NCI-H1092 (cell line): ENCODE data around the gene MPP2.
"Not testable (repeated sequence)": the region's sequence is repeated elsewhere in the genome, so short reads cannot be mapped to it uniquely, and the experiment has no call there.

Experiments
- DNase-seq: peaks from one replicate; lab custom pipeline; 2025; lab: John Stamatoyannopoulos, UW

Gene MPP2

DNA sequence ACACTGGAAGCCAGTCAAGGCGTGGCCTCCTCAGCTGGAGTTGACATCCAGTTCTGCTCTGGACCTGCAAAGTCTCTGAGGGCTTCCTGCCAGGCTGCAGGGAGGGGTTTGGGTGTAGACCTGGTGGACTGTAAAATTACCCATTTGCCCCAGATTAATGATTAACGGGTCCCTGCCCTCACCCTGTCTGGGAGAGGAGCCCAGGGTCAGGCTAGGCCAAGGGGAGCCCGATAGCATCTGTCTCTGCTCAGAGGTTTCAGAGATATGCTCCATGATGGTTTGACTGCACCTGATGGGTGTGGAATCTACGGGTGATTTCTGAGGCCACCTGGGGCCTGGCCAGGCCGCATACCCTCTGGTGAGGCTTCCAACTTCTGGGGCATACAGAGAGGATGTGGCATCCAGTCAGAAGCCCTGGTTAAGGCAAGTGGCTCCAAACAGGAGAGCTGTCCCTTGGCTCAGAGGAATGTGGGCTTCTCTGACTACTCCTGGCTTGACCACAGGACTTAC lies 23.8 kb upstream of the MPP2 start:
- no peak for DNase-seq

DNA sequence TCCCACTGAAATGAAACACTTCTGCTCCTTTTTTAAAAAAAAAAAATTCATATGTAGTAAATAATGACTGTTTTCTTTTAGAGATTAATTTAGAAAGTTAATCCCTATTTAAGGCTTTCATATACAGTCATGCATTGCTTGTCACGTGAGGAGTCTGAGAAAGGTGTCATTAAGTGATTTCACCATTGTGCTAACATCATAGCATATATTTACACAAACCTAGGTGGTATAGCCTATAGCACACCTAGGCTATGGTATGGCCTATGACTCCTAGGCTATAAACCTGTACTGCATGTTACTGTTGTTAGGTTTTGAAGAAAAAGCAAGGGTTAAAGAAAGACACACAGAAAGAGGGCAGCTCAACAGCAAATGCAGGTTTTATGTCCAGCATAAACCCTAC lies 21.3 kb upstream of the MPP2 start:
- no peak for DNase-seq

DNA sequence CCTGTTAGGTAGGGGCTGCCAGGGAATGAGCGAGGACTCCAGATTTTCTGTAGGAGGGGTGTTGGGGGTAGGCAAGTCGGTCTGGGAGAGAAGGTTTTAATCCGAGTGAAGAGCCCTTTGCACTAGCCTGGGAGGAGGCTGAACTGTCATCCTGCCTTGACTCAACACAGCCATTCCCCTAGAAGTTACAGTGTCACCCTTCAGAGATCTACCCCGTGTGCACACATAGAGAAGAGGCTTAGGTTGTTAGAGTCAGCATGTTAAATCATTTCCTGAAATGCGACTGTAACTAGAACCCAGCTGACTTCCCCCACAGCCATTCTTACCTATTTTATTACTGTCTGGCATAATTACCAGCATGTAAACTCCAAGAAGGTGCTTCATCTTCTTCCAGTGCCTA lies 20.6 kb upstream of the MPP2 start:
- DNase-seq = not testable (repeated sequence)

DNA sequence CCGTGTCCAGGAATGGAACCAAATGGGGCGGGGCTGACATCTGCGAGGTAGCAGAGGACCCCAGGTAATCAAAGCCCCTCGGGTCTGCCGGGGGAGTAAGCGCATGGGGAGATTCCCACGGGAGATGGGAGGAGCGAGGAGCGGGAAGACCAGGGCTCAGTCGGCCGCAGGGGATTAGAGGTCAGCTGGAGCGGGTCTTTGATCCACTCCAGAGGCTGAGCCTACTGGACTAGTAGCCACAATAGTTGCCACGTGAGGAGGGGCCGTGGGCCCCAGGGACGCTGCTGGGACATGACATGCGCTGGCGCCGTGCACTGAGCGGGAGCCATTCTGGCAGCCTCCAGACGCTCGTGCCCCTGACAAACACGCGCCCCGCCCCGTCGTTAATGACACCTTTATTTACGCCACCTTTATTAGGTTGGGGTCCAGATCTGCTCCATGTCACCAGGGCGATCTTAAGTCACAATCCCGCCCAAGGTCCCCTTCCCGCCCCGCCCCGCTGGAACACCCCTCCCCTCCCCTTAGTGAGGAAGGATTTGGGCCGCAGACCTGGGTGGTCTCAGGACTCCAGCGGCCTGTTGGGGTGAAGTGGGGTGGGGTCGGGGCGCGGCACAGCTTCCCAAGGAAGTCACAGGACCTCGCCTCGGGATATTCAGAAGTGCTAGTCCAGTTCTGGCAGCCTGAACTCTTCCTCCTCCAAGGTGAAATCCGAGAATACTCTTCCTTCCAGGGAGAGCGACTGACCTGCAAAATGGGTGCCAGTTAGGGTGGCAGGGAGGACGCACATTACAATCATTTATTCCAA lies 19.9 kb upstream of the MPP2 start:
- DNase-seq = no peak

DNA sequence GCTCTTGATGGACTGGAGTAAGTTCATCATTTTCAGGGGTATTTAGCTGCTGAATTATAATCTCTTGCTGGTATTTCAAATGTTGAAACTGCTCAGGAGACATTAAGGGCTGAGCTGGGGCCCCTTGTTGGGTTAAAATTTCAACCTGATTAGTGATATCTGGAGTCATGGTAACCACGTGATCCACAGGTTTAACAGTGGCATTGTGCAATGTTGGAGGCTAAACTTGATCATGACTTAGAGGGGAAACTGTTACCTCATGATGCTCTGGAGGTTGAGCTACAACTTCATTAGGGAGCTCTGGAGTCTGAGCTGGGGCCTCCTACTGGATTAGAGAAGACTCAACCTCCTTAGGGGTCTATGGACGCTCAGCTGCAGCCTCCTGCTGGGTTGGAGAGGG lies 17.2 kb upstream of the MPP2 start:
- no peak for DNase-seq

DNA sequence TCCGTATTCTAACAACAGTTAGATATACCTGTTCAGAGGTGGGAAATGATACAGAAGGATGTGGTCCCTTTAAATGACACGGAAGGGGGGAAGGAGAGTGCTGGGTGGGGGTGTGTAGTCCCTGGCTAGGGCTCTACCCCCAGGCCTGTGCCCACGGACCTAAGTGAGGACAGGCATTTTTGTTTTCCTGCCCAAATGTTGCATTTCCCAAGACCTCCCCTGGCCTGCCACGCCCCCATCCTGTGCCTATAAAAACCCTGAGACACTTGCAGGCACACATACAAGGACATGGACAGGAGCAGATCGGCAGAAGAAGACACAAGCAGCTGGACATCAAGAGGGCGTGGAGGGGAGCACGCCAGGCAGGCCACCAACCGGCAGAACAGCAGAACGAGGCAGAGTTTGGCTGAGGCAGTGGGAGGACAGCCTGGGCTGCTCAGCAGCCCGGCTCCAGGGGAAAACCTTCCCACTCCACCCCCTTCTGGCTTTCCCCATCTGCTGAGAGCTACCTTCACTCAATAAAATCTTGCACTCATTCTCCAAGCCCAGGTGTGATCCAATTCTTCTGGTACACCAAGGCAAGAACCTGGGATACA lies 13.3 kb upstream of the MPP2 start:
- DNase-seq = no peak

DNA sequence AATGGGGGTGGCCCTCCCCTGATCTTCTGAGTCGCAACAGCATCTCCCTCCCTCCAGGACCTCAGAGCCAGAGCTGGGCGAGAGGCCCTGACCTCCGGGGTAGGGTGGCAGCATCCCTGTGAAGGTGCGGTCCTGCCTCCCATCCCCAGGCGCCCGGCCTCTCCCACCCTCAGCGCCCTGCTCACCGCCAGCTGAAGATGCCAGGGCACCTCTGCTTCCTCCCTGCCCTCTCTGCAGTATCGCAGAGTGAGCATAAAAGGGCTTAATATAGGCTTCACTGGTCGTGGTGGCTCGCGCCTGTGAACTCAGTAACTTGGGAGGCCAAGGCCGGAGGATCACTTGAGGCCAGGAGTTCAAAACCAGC lies 10.7 kb upstream of the MPP2 start:
- no peak for DNase-seq

DNA sequence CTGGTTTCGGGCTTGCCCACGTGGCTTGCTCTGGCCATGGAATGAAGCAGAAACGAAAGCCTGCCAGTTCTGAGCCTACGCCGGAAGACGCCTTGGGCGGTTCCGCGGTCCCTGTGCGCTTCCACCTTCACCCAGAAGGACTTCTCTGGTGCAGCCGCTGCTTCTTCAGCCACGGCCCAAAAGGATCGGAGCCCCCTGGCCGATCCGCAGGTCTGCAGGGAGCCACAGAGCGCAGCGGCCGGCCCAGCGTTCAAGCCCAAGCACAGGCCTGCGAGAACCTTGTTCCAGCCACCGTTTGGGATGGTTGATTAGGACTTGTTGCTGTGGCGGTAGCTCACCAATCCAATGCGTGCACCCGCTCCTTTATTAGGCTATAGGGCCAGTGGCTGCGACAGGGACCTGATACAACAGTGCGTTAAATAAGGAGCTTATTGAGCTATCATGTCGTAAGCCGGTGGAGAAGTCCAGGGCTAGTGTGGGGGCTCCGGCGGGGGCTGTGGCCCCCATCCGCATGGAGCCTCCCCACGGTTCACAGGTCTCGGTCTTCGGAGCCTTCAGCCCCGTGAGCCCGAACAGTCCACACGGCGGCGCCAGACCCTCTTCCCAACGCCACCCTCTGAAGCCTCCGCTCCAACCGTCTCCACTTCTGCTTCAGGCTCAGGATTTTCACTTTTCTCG lies 10.2 kb upstream of the MPP2 start:
- no peak for DNase-seq

DNA sequence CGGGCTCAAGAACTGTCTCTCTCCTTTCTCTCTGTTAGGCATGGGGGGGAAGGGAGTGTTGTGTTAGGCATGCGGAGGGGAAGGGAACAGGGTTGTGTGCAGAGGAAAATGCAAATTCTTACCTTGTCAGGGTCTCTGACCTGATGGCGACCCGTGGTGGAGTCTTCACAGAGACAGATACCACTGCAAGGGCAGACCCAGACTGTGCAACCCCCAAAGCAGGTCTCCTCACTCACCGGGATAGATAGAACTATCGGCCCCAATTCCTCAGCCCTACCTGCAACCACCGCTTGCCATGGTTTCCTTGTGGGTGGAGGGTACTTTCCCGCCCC lies 9.6 kb upstream of the MPP2 start:
- DNase-seq = no peak

DNA sequence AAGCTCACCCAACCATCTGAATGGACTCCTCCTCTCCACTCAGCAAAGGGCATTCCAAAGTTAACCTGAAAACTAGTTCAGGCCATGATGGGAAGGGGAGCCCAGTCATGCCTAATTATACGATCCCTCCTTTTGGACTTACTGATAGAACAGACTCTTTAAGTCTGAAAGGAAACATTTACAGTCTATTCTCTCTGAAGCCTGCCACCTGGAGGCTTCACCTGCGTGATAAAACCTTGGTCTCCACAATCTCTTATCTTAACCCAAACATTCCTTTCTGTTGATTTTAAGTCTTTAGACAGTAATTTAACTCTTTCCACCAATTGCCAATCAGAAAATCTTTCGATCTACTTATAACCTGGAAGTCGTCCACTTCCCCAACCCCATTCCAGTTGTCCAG lies 9.0 kb upstream of the MPP2 start:
- no peak for DNase-seq

DNA sequence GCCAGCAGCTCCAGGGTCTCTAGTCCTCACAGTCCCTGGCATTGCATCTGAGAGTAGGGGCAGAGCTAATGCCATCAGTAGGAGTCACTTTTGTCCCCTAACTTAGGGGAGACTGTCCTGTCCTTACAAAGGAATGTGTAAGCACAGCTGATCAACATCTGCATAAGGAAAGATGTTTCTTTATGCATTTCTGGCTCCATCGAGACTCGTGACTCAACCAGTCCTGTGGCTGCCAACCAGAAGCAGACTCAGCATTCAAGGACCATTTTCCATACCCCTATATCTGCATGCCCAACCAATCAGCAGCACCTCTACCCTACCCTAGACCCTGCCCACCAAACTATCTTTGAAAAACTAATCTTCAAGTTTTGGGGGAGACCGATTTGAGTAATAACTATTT lies 8.2 kb upstream of the MPP2 start:
- DNase-seq = no peak

DNA sequence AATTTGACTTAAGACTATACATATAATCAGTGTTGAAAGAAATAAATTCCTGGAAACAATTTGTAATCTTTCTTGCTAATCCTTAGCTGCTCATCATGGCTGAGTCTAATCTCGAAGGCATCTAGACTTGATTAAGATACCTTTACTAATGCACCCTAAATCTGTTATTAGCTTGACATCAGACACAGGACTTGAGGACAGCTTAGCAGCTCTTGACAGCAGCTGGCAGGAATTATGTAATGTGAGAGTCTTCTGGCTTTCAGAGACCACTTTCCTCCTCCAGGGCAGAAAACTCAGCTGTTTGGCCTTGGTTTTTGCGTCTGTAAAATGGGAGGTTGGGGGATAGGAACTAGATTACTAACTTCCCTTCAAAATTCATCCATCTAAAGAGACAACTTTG lies 7.1 kb upstream of the MPP2 start:
- DNase-seq = no peak

DNA sequence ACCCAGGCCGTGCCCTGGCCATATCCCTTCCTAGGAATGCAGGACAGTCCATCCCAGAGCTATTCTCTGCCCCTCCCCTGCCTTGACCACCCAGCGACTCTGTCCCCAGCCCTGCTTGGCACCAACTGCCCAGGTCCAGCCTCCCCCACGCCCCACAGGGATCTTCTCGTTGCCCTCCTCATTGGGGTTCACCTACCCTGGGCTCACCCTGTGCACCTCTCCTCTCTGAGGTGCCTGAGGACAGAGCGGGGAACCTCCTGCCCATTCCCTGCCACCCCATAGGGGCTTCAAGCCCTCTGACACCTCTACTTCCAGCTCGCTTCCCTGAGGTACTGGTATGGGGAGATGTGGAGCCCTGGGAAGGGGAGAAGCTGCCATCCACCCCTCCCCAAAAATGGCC lies 6.2 kb upstream of the MPP2 start:
- no peak for DNase-seq

DNA sequence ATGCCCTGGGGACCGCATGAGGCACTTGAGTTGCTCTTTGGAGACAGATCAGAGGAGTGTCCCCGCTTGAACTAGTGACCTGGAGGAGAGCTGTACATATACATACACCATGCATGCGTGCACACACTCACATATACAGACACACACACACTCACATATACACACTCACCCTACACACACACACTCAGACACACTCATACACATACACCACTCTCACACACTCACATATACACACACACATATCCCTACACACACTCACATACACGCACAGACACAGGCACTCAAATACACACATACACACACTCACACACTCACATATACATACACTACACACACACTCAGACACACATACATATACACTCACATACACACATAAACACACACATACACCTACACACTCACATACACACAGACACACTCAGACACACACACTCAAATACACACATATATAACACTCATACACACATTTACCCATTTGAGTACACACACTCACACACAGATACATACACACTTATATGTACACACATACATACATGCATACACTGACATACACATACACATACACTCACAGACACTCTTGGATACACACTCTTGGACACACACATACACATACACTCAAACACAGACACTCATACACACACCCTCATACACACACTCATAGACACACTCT lies 5.4 kb upstream of the MPP2 start:
- DNase-seq = no peak

DNA sequence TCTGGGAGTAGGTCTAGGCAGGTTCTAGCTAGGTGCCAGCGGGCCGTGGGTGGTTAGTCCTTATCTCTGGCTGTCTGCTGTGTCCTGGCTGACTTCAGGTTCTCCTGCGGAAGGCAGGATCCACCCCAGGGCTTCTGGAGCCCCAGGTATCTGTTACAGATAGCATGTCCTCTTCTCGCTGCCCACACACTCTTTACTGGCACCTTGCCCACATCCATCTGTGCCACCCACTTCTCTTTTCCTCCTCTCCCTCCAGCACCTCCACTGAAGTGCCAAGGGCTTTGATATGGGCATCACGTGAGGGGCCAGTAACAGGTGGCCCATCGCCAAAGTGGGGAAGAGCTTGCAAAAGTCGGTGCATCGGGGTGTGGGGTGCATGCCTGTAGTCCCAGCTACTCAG lies 4.6 kb upstream of the MPP2 start:
- DNase-seq = no peak

DNA sequence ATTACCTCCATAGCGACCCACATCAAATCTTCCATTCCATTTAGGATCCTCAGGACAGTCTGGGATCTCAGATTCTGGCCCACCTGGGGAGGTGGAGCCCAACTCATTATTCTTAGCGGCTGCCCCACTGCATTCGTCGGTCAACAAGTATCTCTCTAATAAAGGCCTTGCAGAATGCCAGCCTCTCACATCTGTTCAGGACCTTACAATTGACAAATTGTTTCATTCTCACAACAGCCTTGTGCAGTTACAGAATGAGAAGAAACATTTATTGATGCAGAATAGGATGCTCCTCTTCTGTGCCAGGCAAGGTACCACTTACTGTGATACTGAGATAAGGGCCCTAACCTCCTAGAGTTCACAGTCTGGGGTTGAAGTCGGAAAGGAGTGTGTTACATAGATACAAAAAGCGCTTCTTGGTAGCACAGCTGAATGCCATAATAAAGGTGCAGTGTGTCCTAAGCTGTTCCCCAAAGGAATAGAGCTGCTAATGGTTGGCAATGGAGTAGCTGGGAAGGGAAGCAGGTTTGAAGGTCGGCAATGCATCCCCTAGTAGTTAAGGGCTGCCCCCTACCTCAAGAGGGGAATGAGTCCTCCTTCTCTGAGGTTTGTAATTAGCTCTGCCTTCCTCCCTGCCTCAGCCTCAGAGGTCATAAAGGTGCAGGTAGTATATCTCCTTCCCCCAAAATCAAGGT lies 2.3 kb upstream of the MPP2 start:
- DNase-seq = no peak

DNA sequence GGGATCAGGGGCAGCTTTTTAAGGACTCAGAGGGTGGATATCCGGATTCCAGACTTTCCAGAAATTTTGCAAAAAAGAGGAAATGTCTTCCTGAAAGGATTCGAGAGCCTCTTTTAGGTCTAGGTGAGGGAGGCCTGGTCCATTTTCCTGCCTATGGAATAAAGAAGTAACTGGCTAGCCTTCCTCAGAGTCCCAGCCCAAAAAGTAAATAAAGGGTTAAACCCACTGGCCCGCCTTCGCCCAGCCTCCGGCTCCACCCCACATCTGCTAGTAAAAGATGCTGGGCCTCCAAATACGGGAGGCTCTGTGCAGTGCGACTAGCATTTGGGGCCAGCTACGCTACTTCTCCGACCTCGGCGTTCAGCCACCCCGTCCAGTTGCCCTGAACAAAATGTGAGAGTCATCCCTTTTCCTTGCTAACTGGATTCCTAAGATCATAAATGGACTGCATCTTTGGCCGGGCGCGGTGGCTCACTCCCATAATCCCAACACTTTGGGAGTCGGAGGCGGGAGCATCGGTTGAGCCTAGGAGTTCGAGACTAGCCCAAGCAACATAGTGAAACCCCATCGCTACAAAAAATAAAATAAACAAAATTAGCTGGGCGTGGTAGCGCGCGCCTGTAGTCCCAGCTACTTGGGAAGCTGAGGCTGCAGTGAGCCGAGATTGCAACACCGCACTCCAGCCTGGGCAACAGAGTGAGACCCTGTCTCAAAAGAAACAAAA lies 824 bp upstream of the MPP2 start:
- no peak for DNase-seq

DNA sequence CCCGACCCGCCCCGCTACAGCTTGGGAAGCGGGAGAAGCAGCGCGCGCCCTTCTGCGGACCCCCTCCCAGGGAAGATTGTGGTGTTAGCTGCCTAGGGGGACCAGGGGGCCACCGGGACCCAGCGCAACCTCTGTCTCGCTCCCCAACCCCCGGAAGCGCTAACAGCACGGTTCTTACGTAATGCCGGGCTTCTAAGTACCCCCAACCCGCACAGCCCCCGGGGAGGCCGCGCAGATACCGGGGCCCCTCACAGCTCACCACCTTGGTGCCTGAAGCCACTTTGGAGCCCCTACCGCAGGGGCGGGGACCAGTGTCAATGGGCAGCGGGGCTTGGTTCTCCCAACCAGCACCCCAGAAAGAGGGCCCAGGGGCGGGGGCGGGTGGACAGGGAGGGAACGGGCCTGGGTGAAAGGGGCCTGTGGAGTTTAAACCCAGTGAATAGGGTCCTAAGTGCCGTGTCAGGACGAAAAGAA lies 348 bp downstream of the MPP2 start:
- no peak for DNase-seq

DNA sequence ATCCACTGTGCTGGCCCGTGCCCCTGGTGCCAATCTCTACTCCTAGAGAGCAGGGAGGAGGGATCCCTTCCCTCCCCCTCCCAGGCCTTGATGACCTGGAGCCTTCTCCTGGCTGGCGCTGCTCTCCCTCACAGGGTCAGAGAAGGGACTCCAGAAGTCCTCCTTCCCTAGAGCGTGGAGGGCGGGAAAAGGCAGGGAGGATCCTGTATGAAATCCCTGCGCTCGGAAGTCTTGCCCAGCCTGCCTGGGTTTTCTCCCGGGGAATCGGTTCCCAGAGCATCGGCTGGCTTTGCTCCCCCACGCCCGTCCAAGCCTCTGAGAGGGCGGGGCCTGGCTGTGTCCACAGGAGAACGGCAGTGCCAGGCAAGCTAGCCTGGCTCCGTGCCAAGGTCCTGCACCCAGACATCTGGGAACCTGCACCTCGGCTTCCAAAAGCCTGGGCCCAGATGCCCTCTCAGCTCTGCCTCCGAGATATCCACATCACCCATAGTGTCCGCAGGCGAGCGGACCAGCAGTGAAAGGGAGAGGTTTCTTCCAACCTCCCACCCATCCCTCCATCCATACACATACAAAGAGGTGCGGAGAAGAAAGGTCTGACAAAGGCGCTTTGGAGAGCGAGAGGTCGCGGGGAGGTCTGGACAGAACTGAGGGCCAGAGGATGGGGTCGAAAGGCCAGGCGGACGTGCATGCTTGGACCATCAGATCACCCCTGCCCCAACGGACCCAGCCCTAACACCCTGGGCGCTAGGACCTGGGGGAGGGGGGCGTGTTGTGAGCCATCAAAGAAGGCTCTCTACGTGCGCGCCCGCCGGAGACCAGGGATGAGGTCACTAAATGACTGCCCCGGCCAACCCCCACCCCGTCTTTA lies 1.1 kb downstream of the MPP2 start:
- peak; percentile 23 for DNase-seq

DNA sequence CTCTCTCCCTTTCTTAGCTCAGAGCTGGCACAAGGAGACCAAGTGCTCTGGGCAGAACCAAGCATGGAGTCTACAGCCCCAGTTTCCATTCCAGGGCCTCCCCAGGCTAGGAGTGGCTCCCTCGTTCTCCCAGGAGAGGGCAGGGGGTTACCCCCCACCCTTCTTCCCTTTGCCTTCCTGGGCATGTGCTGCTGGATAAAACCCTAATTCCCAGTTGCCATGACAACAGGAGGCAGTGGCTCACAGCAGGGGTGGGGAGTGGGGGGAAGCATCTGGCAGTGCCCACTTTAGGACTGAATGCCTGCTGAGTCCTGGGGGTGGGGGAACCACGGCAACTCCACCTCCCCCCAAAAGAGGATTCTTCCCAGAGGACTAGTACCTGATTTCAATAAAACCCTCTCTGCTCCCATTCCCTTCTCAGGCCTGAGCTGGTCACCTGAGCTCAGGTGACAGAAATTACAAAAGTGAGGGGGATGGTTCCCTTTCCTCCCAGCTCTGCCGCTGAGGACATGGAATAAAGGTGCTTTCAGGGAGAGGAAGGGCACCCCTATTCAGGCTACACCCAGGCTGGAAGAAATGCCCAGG lies 1.8 kb downstream of the MPP2 start:
- no peak for DNase-seq
